Left ventricle myocardium inferior (tissue), 1 donor: ENCODE measurements around the gene SCRN2. TPM values are rescaled to one million over a fixed set of nuclear protein-coding genes. Genes with fewer than 3 reads are reported as not detected.
A peak's percentile ranks its signal among the peaks of the same experiment; 100 is the strongest.

Experiments
- DNase-seq: peaks from one replicate; pipeline ENCODE4 v3.0.0-alpha.2; 2020
- H3K27ac ChIP-seq: fragments of 200-600 bp; replicated peaks from 2 replicates; pipeline ENCODE4 v1.8.0; 2021
- H3K27me3 ChIP-seq: fragments of 200-600 bp; 2 replicates; pipeline ENCODE4 v1.8.0; 2021; ENCODE audit warnings: low read depth
- H3K36me3 ChIP-seq: fragments of 200-600 bp; 2 replicates; pipeline ENCODE4 v1.8.0; 2021
- H3K4me1 ChIP-seq: fragments of 200-600 bp; 2 replicates; pipeline ENCODE4 v1.8.0; 2021
- H3K4me3 ChIP-seq: fragments of 200-600 bp; 2 replicates; pipeline ENCODE4 v1.8.0; 2021; ENCODE audit warnings: mild to moderate bottlenecking, moderate library complexity
- H3K9me3 ChIP-seq: fragments of 200-600 bp; replicated peaks from 2 replicates; pipeline ENCODE4 v1.8.0; 2021
- CTCF ChIP-seq: fragments of 200-600 bp; IDR thresholded peaks from 2 replicates; pipeline ENCODE4 v1.8.0; 2021; ENCODE audit warnings: antibody characterized with exemption, mild to moderate bottlenecking, borderline replicate concordance
- intact Hi-C: fragments of 100-400 bp; cut with micrococcal nuclease; formaldehyde crosslinking; loops from one replicate; pipeline ENCODE4 v1.11.0; 2022
- total RNA-seq: library from RNA; stranded (reverse); fragmentation: NEBNext Ultra II Directional; extraction: Animal tissue kit (Norgen Biotek cat#: 25700); gene quantifications from one replicate; pipeline ENCODE4 v1.2.1, GENCODE V29; 2021
- donor health status: DM: no; HTN: yes; CAD: no; lungs with severe emphysema.

The SCRN2 gene
- total RNA-seq, 1 donor from 2014 or later: 27.1 TPM

DNA sequence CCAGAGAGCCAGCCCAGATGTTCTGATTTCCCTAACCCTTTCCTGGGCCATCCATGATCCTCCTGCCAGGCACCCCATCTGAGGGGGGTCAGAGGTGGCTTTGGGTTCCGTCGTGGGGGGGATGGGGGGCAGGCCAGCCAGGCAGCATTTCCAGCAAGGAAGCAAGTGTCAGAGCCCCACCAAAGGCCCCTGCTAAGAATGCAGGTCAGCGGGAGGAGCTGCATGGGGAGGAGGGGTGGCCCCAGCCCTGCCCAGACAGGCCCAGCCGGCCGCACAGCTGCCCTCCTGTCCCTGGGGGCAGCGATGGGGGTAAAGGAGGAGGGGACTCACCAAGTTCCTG lies 2.3 kb upstream of the SCRN2 start:
- DNase-seq: no peak
- Histone ChIP-seq H3K27ac (no peak overlapping the region), H3K4me3 (no peak overlapping the region), H3K4me1 (peaks cover 38% of the 10 kb centered on the region), H3K9me3 (no peaks in the 10 kb centered on the region), H3K36me3 (peaks cover 6% of the 10 kb centered on the region), H3K27me3 (peaks cover 49% of the 10 kb centered on the region)
- intact Hi-C loops: loop anchor here (10.0 kb wide), 1 partner anchor 131 kb away; the partner anchor contains the start of gene CDK5RAP3
- TF ChIP-seq CTCF: no peak

DNA sequence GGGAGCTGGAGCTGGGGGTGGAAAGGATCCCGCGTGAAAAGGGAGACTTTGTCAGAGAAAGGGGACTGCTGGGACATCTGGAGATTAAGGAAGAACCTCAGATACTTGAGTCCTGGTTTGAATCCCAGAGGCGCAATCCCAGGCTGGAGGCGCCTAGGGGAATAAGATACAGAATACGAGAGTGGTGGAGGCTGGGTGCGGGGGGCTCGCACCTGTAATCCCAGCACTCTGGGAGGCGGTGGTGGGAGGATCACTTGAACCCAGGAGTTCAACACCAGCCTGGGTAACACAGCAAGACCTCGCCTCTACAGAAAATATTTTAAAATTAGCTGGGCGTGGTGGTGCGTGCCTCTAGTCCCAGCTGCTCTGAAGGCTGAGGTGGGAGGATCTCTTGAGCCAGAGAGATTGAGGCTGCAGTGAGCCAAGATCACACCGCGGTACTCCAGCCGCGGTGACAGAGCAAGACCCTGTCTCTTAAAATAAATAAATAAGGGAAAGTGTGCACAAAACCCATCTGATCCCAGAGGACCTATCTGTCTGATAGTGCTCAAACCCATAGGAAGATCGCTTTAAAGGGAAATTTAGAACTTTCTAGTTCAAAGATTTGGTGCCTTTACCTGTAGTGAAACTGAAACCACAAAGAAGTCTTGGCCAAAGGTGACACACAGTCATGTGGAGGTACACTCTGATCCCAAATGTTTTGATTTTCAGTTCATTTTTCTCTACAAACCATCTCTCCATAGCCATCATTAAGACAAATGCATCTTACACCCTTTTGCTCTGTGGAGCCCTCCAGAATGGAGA lies 617 bp upstream of the SCRN2 start:
- H3K9me3 ChIP-seq: no peaks in the 10 kb centered on the region
- H3K36me3 ChIP-seq: peaks cover 20% of the 10 kb centered on the region
- DNase-seq: no peak
- H3K4me3 ChIP-seq: peak overlapping the region; percentile 87
- H3K4me1 ChIP-seq: peaks cover 40% of the 10 kb centered on the region
- intact Hi-C loops: loop anchor here (2.0 to 10.0 kb wide), 2 partner anchors 49 to 133 kb away; partner anchors contain the start of gene CDK5RAP3
- H3K27me3 ChIP-seq: peaks cover 32% of the 10 kb centered on the region
- peak overlapping the region; percentile 81 for H3K27ac ChIP-seq
- TF ChIP-seq CTCF: no peak

DNA sequence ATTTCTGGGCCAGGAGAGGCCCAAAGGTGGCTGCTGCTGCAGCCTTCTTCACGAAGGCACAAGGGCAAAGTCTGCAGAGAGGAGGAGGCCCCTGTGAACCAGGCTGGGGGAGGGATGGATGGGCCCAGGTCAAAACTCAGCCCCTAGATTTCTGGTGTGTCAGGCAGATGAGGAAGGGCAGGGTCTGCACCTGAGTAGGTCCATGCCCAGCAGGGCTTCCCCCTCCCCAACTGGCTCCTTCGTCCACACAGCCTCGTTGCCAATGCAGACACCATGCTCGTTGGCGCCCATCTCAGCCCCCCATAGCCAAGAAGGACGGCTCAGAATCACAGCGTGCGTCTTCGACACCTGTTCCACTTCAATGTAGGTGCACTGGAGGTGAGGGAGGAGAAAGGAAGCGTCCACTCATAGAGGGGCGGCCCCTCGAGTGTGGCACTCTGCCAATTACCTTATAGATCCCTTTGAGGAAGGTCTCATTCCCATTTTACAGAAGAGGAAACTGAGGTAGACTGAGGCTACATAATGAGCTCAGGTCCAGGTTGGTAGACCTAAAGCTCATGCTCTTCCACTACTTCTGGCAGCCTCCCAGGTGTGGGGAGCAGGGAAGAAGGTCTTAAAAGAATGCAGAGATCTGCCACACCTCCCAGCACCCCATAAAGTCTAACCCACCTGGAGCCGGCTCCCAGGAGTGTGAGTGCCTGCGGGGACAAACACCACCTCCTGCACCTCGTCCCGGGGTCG lies 902 bp downstream of the SCRN2 start:
- intact Hi-C loops: loop anchor here (2.0 to 10.0 kb wide), 2 partner anchors 51 to 135 kb away; partner anchors contain the start of gene CDK5RAP3

DNA sequence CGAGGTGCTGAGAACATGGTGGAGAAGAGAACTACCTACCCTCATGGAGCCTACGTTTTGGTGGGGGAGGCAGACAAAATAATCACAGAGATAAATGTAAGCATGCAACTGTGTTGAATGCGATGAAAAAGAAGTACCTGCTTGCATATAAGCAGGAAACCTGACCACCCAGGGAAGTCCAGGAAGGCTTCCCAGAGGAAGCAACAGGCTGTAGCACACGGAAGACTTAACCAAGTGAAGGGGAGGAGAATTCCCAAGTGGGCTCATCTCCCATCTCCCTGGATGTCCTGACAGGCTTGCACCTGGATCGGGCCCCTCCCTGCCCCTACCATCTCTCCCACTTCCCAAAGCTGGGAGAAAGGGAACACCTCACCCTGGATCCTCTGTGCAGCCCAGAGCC lies 2.0 kb downstream of the SCRN2 start:
- intact Hi-C loops: no loop called here
- no peak for TF ChIP-seq CTCF
- H3K27me3 ChIP-seq: peaks cover 6% of the 10 kb centered on the region
- H3K4me1 ChIP-seq: peaks cover 58% of the 10 kb centered on the region
- H3K36me3 ChIP-seq: peaks cover 32% of the 10 kb centered on the region
- DNase-seq: no peak
- no peaks in the 10 kb centered on the region for H3K9me3 ChIP-seq
- no peak overlapping the region for H3K4me3 ChIP-seq
- H3K27ac ChIP-seq: no peak overlapping the region

More for the DNA sequence above, 902 bp downstream of the SCRN2 start:
- TF ChIP-seq CTCF: no peak
- Histone ChIP-seq H3K9me3 (no peaks in the 10 kb centered on the region), H3K4me1 (peaks cover 48% of the 10 kb centered on the region), H3K36me3 (peaks cover 32% of the 10 kb centered on the region), H3K27me3 (peaks cover 17% of the 10 kb centered on the region), H3K4me3 (peak overlapping the region; percentile 87), H3K27ac (peak overlapping the region; percentile 81)
- no peak for DNase-seq

DNA sequence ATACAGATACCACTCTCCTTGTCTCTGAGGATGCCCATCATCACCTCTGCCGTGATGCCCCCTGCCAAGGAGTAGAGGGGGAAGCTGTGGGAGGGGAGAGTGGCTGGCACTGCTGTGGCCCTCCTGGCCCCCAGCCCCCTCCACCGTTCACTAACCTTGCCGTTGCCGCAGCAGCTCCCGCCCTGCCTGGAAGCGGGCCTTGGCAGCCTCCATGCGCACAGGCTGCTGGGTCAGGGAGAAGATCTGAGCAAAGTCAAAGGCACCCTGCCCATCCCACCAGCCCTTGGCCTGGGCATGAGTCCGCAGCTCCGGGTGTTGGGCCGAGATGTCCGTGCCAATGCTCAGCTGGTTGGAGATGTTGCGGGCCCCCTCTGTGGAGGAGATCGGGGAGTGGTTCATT lies 2.4 kb downstream of the SCRN2 start:
- peaks cover 1% of the 10 kb centered on the region for H3K27me3 ChIP-seq
- H3K36me3 ChIP-seq: peaks cover 32% of the 10 kb centered on the region
- H3K27ac ChIP-seq: no peak overlapping the region
- H3K4me1 ChIP-seq: peaks cover 61% of the 10 kb centered on the region
- no peak overlapping the region for H3K4me3 ChIP-seq
- no peaks in the 10 kb centered on the region for H3K9me3 ChIP-seq
- TF ChIP-seq CTCF: no peak
- DNase-seq: no peak
- intact Hi-C loops: no loop called here
